ENCODE measurements around the gene ASRGL1. TPM values are rescaled to one million over a fixed set of nuclear protein-coding genes. Genes with fewer than 3 reads are reported as not detected.

Gene ASRGL1
- total RNA-seq, 1 experiment from 2014 or later = 4.8 TPM

DNA sequence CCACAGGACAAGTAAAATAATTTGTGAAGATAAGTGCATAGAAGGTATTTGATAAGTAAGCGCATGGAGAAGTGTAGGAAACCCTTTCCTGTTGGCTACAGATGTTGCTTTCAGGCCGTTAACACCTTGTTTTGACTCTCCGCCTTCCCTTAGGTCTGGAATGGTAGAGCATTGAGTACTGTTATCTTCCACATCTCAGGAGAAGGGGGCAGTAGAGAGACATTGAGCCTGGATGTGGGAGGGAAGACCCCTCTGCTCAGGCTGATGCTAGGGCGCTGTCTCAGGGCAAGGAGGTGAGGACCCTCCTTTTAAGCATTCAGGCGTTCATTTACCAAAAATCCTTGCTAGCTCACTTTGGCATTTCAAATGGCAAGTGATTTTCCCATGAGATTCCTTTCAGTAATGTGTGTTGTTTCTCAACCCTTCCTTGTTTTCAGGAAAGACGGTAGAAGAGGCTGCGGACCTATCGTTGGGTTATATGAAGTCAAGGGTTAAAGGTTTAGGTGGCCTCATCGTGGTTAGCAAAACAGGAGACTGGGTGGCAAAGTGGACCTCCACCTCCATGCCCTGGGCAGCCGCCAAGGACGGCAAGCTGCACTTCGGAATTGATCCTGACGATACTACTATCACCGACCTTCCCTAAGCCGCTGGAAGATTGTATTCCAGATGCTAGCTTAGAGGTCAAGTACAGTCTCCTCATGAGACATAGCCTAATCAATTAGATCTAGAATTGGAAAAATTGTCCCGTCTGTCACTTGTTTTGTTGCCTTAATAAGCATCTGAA, 54.6 kb downstream of the ASRGL1 start:
- Histone ChIP-seq H3K4me3 (no peak overlapping the region), H3K36me3 (no peaks in the 10 kb centered on the region), H3K9me3 (replicated peaks) (no peaks in the 10 kb centered on the region), H3K27me3 (replicated peaks) (peaks cover 5% of the 10 kb centered on the region; the same call in 1 of the 2 replicates), H3K27ac (no peak overlapping the region), H3K4me1 (replicated peaks) (peaks cover 5% of the 10 kb centered on the region)
- DNase-seq (ENCODE audit: low read depth in 1 of 2, low spot score in 2 of 2) = no peak

DNA sequence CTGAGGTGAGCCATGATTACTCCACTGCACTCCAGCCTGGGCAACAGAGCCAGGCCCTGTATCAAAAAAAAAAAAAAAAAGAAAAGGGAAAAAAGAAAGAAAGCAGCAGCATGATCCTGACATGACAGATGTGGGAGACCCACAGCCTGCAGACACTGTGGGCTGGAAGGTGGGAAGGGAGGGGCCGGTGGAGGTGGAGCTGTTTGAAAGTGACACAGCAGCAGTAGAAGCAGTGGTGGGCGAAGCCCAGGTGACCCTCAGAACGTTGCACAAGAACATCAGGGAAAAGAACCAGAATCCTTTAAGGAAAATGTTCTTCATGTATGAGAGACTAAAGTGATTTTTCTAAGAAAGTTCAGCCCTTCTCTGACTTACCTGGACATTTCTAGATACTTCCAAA, 55.3 kb downstream of the ASRGL1 start:
- Histone ChIP-seq H3K27me3 (replicated peaks) (peaks cover 5% of the 10 kb centered on the region; the same call in 1 of the 2 replicates), H3K36me3 (no peaks in the 10 kb centered on the region), H3K27ac (no peak overlapping the region), H3K4me3 (no peak overlapping the region), H3K9me3 (replicated peaks) (no peaks in the 10 kb centered on the region), H3K4me1 (replicated peaks) (peaks cover 5% of the 10 kb centered on the region)
- no peak for DNase-seq (ENCODE audit: low read depth in 1 of 2, low spot score in 2 of 2)

GRCh38 chr11:62393061-62393611, 55.9 kb downstream of the ASRGL1 start:
- Histone ChIP-seq H3K27me3 (replicated peaks) (peaks cover 3% of the 10 kb centered on the region; the same call in 1 of the 2 replicates), H3K36me3 (no peaks in the 10 kb centered on the region), H3K9me3 (replicated peaks) (no peaks in the 10 kb centered on the region), H3K27ac (no peak overlapping the region), H3K4me1 (replicated peaks) (peaks cover 5% of the 10 kb centered on the region), H3K4me3 (no peak overlapping the region)
- no peak for DNase-seq (ENCODE audit: low read depth in 1 of 2, low spot score in 2 of 2)

- Histone ChIP-seq H3K4me3 (no peak overlapping the region), H3K27ac (no peak overlapping the region), H3K27me3 (replicated peaks) (0 out of 2 replicates have a peak, but pooled peaks cover 3% of the 10 kb centered on the region), H3K36me3 (no peaks in the 10 kb centered on the region), H3K9me3 (replicated peaks) (no peaks in the 10 kb centered on the region), H3K4me1 (replicated peaks) (peaks cover 7% of the 10 kb centered on the region)
- no peak for DNase-seq (ENCODE audit: low read depth in 1 of 2, low spot score in 2 of 2)
Measured at GRCh38 chr11:62393735-62394134, 56.5 kb downstream of the ASRGL1 start.

DNA sequence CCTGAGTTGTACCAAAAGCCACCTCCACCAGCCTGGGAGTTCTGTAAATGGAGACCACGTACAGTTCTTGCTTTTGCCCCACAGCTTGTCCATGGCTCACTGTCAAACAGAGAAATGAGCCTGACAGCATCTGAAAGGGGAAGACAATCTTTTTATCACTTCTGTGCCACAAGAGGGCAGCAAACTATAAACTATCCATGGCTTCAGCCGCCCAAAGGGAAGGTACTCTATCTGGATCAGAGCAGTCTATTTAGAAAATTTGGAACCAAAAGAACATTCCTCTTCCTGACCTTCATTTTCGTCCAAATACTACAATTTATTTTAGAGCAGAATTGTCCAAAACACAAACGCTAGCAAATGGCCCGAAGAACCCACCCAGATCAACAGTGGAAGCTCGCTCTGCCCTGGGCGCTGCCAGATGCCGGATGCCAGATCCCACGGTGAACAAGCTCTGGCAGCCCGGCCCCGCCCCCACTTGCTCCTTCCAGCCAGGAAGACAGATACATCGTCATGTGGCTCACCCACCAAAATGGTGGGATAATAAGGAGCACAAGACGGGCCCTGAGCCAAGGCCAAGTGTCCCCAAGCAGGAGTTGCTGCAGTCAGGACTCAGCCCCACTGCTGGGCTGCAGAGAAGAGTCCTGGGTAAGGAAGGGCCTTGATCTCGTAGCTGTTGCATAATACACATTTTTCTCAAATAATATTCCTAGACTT, 57.7 kb downstream of the ASRGL1 start:
- peak; percentile 94 for DNase-seq (ENCODE audit: low read depth in 1 of 2, low spot score in 2 of 2)
- Histone ChIP-seq H3K4me1 (replicated peaks) (peaks cover 9% of the 10 kb centered on the region), H3K36me3 (no peaks in the 10 kb centered on the region), H3K4me3 (peak overlapping the region; percentile 31), H3K27ac (no peak overlapping the region), H3K27me3 (replicated peaks) (0 out of 2 replicates have a peak, but pooled peaks cover 3% of the 10 kb centered on the region), H3K9me3 (replicated peaks) (no peaks in the 10 kb centered on the region)

DNA sequence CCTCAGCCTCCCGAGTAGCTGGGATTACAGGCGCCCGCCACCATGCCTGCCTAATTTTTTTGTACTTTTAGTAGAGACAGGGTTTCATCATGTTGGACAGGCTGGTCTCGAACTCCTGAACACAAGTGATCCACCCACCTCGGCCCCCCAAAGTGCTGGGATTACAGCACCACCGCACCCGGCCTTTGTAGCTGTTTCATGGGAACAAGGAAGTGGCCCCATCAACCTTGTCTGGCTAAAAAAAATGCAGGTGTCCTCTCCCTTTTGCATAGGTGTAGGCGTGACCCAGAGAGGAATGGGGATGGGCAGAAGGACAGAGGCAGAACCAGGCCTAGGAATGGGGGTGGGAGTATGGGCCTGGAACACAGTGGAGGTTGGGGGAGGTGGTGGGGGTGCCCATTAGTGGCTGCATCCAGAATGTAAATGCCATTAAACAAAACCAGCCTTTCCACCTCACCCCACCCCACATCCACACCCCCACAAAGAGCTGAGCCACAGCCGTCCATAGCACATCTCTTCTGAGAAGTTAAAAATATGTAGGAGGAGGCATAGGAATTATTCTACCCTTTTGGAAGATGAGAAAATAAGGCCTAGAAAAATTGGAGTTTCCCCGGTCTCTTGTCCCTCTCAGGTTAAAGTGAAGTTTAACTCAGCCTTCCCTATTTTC, 58.8 kb downstream of the ASRGL1 start:
- H3K27ac ChIP-seq = no peak overlapping the region
- peaks cover 15% of the 10 kb centered on the region for H3K4me1 ChIP-seq (replicated peaks)
- H3K4me3 ChIP-seq = no peak overlapping the region
- H3K36me3 ChIP-seq = no peaks in the 10 kb centered on the region
- H3K9me3 ChIP-seq (replicated peaks) = no peaks in the 10 kb centered on the region
- DNase-seq (ENCODE audit: low read depth in 1 of 2, low spot score in 2 of 2) = no peak
- 0 out of 2 replicates have a peak, but pooled peaks cover 3% of the 10 kb centered on the region for H3K27me3 ChIP-seq (replicated peaks)

DNA sequence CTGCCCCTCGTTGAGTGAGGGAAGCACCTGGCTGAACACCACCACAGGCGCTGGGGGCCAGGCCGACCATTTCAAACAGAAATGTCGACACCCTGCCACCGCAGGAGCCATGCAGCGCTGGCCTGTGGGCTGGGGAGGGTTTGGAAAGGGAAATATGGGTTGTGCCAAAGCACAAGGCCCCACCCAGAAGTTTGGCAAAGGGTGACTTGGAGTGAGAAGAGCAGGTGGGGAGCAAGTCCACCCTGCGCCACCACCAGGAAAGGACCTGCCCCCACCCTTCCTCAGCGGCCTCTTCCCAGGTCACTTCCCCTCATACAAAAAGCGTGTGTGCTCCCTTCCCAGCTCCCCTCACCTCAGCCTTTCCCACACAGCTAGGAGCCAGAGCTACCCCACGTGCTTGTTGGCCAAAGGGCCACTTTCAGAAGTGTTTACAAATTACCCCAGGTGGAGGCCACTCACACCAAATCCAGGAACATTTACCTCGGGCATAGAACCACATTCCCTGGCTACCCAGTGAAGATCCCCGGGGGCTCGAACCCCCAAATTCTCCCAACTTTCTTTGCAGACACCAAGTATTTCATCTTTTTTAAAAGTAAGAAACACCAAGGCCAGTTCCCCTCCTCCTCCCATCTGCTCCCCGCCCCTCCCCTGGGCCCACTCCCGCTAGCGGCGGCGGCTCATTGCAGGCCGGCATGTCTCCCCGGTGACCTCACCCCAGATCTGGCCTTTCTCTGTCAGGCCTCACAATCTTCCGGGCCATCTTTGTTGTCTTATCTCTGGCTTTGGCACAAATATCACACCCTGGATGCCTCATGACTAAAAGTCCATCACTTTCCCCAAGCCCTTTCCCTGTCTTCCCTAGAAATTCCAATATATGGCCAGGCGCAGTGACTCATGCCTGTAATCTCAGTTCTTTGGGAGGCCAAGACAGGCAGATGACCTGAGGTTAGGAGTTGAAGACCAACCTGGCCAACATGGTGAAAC, 61.1 kb downstream of the ASRGL1 start:
- Histone ChIP-seq H3K4me1 (replicated peaks) (peaks cover 16% of the 10 kb centered on the region), H3K27ac (no peak overlapping the region), H3K9me3 (replicated peaks) (no peaks in the 10 kb centered on the region), H3K36me3 (no peaks in the 10 kb centered on the region), H3K27me3 (replicated peaks) (no peaks in the 10 kb centered on the region), H3K4me3 (no peak overlapping the region)
- no peak for DNase-seq (ENCODE audit: low read depth in 1 of 2, low spot score in 2 of 2)

DNA sequence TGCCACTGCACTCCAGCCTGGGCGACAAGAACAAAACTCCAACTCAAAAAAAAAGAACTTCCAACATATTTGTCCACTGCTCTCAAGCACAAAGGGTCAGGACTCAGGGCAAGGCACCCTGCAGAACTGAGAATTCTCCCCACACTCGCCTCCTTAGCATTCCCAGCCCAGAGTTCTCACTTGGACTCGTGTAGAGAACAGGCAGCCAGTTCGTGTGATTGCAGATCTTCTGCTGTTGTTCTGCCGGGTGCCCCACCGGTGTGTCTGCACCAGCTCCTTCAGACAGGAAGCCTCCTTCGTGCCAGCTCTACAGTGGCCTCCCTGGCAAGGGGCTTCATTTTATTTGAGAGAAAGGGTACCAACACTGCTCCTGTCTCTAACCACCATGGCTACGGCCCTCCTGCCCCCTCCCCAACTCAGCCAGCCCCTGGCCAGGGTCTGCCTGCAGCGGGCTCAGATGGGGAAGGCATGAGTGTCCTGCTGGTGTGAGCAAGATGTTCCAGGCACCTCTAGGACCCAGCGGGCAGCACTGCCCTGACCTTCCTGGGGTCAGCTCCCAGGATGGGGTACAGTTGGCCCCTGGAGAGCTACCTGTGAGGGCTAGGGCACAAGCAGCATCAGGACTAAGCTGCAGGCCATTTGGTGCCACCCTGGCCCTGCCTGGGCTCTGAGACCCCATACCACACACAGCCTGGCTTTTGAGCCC, 62.1 kb downstream of the ASRGL1 start:
- no peak for DNase-seq (ENCODE audit: low read depth in 1 of 2, low spot score in 2 of 2)
- no peak overlapping the region for H3K4me3 ChIP-seq
- no peaks in the 10 kb centered on the region for H3K36me3 ChIP-seq
- H3K27ac ChIP-seq = no peak overlapping the region
- no peaks in the 10 kb centered on the region for H3K27me3 ChIP-seq (replicated peaks)
- H3K9me3 ChIP-seq (replicated peaks) = no peaks in the 10 kb centered on the region
- peaks cover 16% of the 10 kb centered on the region for H3K4me1 ChIP-seq (replicated peaks)

DNA sequence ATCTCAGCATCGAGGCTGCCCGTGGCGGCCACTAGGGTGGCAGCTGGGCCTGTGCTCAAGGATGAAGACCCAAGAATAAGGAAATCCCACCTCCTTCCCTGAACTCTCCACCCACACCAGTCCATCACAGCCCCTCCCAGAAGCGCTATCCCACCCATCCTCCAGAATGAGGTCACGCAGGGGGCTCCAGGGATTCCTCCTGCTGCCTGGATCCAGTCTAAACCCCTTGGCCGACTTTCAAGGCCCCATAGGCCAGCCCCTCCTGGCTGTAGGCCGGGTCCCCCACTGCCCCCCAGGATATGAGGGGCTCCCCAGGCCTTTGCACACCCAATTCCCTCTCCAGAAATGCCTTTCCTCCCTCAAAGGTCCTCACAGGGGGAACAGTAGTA, 62.6 kb downstream of the ASRGL1 start:
- Histone ChIP-seq H3K4me1 (replicated peaks) (peaks cover 16% of the 10 kb centered on the region), H3K27me3 (replicated peaks) (no peaks in the 10 kb centered on the region), H3K4me3 (no peak overlapping the region), H3K27ac (no peak overlapping the region), H3K36me3 (no peaks in the 10 kb centered on the region), H3K9me3 (replicated peaks) (no peaks in the 10 kb centered on the region)
- no peak for DNase-seq (ENCODE audit: low read depth in 1 of 2, low spot score in 2 of 2)

DNA sequence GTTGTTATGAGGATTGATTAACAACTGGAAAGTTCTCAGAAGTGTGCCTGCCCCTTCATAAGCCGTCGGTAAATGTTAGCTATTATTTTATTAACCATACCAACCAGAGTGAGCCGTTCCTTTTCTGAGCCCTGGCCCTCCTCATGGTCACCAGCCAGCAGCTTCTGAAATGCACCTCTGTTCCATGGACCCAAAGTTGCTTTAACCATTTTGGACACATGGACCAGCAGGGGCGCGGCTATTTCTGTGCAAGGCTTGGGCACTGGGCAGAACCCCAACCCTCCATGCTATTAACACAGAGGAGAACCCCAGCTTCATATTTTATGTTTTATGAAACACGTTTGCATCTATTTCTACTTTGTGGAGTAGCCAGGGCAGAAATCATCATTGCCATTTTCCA, 63.0 kb downstream of the ASRGL1 start:
- no peak overlapping the region for H3K27ac ChIP-seq
- H3K27me3 ChIP-seq (replicated peaks) = no peaks in the 10 kb centered on the region
- H3K9me3 ChIP-seq (replicated peaks) = no peaks in the 10 kb centered on the region
- no peak overlapping the region for H3K4me3 ChIP-seq
- no peaks in the 10 kb centered on the region for H3K36me3 ChIP-seq
- no peak for DNase-seq (ENCODE audit: low read depth in 1 of 2, low spot score in 2 of 2)
- peaks cover 13% of the 10 kb centered on the region for H3K4me1 ChIP-seq (replicated peaks)

DNA sequence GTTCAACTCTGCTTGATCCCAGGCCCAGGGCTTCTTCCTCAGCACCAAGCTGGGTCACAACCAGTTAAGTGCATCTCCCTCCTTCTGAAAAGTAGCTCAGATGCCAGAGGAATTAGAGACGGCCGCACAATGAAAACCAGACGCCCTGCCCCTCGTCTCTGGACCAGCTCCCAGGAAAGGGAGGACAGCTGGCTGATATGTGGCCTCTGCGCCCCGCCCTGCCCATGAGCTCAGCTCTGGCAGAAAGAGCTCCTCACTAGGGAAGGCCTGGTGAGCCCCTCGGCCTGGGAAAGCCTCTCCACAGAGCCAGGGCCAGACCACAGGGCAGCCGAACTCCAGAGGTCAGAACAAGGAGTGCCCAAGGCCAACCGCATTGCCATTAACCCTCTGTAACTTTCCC, 63.5 kb downstream of the ASRGL1 start:
- no peaks in the 10 kb centered on the region for H3K9me3 ChIP-seq (replicated peaks)
- no peak overlapping the region for H3K4me3 ChIP-seq
- no peak for DNase-seq (ENCODE audit: low read depth in 1 of 2, low spot score in 2 of 2)
- no peaks in the 10 kb centered on the region for H3K36me3 ChIP-seq
- no peak overlapping the region for H3K27ac ChIP-seq
- H3K4me1 ChIP-seq (replicated peaks) = peaks cover 11% of the 10 kb centered on the region; the same call in 1 of the 2 replicates
- no peaks in the 10 kb centered on the region for H3K27me3 ChIP-seq (replicated peaks)

DNA sequence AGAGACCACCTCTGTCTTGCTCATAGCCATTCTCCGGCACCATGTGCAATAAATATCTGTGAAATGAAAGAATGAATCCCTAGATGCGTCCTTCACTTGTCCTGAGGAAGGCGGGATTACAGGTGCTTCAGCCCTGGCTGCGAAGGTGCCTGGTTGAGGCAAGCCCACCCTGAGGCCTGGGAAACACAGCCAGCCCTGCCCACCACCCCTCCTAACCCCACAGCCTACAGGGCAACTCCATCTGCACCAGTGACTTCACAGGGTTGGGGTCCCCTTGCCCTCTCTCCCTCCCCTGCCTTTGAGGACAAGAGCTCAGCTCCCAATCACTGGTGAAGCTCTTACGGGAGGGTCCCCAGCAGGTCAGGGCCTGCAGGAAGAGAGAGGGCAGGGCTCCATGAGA, 64.1 kb downstream of the ASRGL1 start:
- Histone ChIP-seq H3K4me1 (replicated peaks) (peaks cover 11% of the 10 kb centered on the region; the same call in 1 of the 2 replicates), H3K27me3 (replicated peaks) (no peaks in the 10 kb centered on the region), H3K27ac (no peak overlapping the region), H3K4me3 (no peak overlapping the region), H3K36me3 (no peaks in the 10 kb centered on the region), H3K9me3 (replicated peaks) (no peaks in the 10 kb centered on the region)
- DNase-seq (ENCODE audit: low read depth in 1 of 2, low spot score in 2 of 2) = no peak
